GM21723 (cell line): ENCODE results near the gene C1GALT1.
"Not testable (repeated sequence)": the region's sequence is repeated elsewhere in the genome, so short reads cannot be mapped to it uniquely, and the experiment has no call there.

ENCODE experiments used
- ATAC-seq: cut with Tn5 transposase; IDR thresholded peaks from one replicate; pipeline ENCODE4 v1.9.1; 2021; ENCODE audit warnings: mild to moderate bottlenecking, moderate library complexity; ENCODE audit not compliant: unreplicated experiment

The C1GALT1 gene

GRCh38 chr7:7199592-7199991, 17.2 kb downstream of the C1GALT1 start:
- not testable (repeated sequence) for ATAC-seq

DNA sequence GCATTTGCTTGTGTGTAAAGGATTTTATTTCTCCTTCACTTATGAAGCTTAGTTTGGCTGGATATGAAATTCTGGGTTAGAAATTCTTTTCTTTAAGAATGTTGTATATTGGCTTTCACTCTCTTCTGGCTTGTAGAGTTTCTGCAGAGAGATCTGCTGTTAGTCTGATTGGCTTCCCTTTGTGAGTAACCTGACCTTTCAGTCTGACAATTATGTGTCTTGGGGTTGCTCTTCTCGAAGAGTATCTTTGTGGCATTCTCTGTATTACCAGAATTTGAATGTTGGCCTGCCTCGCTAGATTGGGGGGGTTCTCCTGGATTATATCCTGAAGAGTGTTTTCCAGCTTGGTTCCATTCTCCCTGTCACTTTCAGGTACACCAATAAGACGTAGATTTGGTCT, 17.9 kb downstream of the C1GALT1 start:
- ATAC-seq: not testable (repeated sequence)

GRCh38 chr7:7201578-7202374, 19.4 kb downstream of the C1GALT1 start:
- peak; percentile 99 for ATAC-seq

DNA sequence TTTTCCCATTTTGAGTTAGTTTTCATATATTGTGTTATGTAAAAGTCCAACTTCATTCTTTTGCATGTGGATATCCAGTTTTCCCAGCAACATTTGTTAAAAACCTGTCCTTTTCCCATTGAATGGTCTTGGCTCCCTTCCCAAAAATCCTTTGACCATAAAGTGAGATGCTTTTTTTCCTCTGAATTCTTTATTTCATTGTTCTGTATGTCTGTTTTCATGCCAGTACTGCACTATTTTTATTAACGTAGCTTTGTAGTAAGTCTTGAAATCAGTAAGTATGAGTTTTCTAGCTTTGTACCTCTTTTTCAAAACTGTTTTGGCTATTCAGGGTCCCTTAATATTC, 20.0 kb downstream of the C1GALT1 start:
- ATAC-seq: no peak

DNA sequence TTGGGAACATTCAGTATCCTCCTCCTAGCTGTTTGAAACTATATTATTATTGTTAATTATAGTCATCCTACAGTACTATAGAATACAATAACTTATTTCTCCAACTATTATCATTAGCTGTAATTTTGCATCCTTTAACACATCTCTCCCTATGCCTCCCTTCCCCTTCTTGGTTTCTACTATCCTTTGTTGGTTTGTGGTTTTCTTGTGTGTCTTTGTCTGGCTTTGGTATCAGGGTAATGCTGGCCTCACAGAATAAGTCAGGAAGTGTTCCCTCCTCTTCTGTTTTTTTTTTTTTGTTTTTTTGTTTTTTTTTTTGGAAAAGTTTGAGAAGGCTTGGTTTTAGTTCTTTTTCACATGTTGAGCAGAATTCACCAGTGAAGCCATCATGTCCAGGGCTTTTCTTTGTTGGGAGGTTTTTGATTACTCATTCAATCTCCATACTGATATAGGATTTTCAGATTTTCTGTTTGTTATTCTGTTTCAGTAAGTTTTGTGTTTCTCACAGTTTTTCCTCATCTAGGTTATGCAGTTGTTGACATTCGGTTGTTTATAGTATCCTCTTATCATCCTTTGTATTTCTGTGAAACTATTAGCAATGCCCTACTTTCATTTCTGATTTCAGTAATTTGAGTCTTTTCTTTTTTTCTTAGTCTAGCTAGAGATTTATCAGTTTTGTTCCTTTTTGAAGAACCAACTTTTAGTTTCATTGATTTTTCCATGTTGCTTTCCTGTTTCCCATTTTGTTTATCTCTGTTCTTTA, 21.6 kb downstream of the C1GALT1 start:
- no peak for ATAC-seq

GRCh38 chr7:7207876-7208275, 25.5 kb downstream of the C1GALT1 start:
- ATAC-seq: no peak

DNA sequence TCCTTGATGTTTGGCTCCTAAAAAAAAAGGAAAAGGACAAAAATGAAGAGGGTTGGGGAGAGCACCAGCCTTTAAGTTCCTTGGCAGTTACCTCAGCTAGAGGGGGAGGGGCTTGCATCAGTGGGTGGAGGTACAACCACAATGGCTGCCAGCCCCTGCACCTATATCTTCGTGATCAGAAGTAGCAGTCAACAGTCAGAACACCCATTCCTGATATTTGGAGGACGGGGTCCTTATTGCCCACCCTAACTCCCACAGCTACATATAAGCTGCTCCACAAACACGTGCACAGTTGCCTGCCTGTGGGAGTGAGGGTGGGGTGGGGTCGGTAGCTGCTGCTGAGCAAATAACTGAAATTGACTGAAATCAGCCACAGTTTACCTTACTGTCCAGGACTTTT, 26.2 kb downstream of the C1GALT1 start:
- no peak for ATAC-seq

- ATAC-seq: no peak
These were observed 27.2 kb downstream of the C1GALT1 start for GRCh38 chr7:7209412-7210050.

DNA sequence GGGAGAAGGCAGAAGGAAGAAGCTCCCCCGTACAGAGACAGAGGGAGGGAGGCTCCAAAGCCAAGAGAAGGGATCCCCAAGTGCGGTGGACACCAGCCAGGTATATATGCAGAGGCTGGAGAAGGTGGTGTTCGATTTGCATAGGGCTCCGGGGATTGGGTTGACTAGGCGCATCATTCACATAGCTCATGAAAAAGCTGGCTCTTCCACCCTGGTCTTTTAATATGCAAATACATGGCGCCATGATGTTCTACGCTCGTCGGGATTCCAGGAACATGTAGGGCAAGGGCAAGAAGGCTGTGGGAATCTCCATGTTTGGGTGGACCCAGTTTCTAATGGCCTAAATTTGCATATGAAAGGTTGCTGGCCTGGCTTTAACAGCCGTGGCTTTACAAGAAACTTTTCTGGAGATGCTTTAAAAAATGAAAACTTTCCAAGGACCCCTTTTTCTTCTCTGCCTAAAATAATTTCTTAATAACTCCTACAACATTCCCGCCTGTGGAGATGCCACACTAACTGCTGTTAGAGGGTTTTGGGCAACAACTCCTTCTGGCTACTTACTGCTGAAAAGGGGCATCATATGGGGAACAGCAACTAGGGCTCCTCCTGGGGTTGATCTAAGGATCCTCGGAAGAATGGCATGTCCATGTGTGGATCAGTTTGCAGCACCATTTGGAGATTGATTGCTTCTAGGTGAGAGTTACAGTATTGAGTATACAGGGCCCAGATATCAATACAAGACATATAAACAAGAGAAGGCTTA, 28.3 kb downstream of the C1GALT1 start:
- no peak for ATAC-seq

DNA sequence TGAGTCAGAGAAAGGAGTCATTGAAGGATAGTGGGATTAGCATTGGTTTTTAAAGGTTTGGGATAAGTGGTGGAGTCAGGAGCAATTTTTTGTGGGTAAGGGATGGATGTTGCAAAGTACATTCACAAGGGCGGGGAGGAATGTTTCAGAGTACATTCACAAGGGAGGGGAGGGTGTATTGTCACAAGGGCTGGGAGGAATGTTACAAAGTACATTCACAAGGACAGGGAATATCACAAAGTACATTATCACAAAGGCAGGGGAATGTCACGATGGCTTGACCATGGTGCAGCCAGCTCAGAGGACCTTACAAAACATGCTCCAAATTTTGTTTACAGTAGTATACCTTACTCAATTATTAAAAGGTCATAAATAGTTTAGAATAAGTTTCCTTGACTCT, 30.3 kb downstream of the C1GALT1 start:
- ATAC-seq: no peak

DNA sequence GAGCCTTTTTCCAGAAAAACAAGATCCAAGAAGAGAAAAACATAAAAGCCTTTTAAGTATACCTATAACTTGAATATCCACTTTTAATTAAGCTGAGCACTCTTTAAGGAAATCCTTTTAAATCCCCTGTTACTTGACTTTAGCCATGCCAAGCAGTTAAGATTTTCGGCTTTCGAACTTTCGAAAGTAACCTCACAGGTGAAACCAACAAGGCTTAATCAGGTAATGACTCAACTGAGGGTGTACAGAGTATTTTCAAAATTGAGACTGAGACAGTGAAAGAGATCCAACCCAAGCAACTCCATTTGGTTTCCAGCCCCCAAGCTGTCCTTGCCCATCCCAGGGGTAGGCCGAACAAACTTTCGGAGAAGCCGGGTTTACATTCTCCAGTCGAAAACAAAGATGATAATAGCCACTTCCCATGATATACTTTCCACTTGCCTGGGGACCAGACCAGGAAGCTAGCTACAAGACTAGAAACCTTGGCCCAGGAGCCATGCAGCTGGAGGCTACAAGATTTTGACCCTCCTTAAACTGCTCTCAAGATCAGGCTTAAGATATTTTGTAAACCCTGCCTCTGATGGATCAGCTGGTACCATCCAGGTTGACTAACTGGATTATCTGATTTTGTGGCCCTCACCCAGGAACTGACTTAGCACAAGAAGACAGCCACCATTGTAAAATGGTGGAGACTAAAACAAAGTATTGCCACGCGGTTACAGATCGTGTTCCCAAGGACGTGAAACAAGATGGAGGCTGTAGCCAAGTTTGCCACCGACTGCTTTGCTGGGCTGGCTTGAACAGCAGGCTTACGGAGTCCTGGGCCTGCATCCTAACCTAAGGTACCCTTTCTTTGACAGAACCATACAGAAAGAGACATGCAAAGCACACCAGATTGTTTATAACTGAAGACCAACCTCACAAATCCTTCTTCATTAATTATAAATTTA, 32.3 kb downstream of the C1GALT1 start:
- ATAC-seq: no peak

DNA sequence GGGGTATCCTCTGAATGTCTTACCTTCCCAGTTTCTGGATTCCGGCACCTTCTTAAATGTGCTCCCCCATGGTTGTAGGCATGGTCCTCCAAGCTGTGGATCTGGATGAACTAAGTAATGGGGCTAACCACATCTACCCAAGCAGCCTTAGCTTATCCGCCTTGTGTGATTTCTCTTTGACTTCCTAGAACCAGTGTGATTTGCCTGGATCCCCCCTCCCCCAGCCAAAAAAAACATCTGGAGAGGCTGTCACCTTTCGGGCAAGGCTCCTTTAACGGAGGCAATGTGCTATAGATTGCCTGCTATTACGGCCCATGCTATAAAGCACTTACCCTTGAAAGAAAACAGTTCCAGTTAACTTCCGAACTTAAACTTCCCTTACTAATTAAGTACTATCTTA, 33.9 kb downstream of the C1GALT1 start:
- no peak for ATAC-seq

DNA sequence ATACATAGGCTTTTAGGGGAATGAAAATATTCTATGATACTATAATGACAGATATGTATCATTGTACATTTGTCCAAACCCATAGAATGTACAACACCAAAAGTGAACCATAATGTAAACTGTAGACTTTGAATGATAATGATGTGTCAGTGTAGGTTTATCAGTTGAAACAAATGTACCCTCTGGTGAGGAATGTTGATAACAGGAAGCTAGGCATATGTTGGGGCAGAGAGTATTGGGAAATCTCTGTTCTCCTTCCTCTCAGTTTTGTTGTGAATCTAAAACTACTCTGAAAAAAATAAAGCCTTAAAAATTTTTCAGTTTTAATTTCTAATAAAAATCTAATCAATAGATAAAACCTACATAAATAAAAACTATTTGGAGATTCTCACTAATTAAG, 36.9 kb downstream of the C1GALT1 start:
- ATAC-seq: no peak

DNA sequence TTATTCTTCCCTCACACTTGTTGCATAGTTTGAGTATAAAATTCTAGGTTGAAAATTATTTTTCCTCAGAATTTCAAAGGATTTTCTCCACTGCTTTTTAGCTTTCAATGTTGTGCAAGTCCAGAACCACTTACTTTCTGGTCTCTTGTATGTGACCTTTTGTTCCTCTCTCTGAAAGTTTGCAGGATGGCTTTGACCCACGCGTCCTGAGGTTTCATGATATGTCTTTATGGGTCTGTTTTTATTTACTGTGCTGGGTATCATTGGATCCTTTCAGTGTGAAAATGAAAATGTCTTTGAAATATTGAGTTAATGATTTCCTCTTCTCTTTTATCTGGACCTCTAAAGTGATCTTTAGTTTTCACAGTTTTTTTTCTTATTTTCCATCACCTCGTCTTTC, 38.5 kb downstream of the C1GALT1 start:
- ATAC-seq: no peak

GRCh38 chr7:7221599-7222038, 39.3 kb downstream of the C1GALT1 start:
- no peak for ATAC-seq

DNA sequence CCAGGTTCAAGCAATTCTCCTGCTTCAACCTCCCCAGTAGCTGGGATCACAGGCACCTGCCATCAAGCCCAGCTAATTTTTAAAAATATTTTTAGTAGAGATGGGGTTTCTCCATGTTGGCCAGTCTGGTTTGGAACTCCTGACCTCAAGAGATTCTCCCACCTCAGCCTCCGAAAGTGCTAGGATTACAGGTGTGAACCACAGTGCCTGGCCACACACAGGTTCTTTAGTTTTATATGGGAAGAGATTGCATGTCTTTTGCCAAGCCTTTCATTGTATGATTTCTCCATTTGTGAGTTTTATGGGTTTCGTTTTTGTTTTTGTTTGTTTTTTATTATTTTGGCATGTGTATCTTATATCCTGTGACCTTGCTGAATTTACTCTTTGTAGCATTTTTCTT, 40.9 kb downstream of the C1GALT1 start:
- ATAC-seq: no peak

GRCh38 chr7:7226407-7226806, 44.1 kb downstream of the C1GALT1 start:
- ATAC-seq: no peak

- ATAC-seq: no peak
These were observed 46.1 kb downstream of the C1GALT1 start for GRCh38 chr7:7228472-7228871.

GRCh38 chr7:7228967-7229366, 46.6 kb downstream of the C1GALT1 start:
- no peak for ATAC-seq

GRCh38 chr7:7231000-7231399, 48.7 kb downstream of the C1GALT1 start:
- no peak for ATAC-seq
